GM19193 (cell line): ENCODE results near the gene NOVA2.

ENCODE experiments used
- POLR2A ChIP-seq: IDR thresholded peaks from 4 replicates; pipeline ENCODE4 v1.6.1; 2011; ENCODE audit not compliant: insufficient read depth, insufficient read length; ENCODE audit errors: extremely low read depth

NOVA2 gene

DNA sequence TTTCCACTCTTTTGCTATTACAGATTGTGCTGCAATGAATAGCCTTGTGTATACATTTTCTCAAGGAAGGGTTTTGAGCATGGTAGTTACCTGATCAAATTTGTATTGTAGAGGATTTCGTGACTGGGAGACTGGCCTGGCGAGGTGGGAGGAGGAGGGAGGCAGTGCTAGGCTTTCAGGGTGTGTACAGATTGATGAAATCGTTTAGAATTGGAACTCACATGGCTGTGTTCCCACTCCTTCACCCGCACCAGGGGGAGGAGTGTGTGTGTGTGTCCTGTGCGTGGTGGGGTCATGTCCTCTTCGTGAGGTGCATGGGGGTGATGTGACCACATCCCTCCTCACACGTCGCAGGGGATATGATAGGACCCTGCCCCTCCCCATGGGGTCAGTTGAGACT lies 40.9 kb upstream of the NOVA2 start:
- no peak for TF ChIP-seq POLR2A

DNA sequence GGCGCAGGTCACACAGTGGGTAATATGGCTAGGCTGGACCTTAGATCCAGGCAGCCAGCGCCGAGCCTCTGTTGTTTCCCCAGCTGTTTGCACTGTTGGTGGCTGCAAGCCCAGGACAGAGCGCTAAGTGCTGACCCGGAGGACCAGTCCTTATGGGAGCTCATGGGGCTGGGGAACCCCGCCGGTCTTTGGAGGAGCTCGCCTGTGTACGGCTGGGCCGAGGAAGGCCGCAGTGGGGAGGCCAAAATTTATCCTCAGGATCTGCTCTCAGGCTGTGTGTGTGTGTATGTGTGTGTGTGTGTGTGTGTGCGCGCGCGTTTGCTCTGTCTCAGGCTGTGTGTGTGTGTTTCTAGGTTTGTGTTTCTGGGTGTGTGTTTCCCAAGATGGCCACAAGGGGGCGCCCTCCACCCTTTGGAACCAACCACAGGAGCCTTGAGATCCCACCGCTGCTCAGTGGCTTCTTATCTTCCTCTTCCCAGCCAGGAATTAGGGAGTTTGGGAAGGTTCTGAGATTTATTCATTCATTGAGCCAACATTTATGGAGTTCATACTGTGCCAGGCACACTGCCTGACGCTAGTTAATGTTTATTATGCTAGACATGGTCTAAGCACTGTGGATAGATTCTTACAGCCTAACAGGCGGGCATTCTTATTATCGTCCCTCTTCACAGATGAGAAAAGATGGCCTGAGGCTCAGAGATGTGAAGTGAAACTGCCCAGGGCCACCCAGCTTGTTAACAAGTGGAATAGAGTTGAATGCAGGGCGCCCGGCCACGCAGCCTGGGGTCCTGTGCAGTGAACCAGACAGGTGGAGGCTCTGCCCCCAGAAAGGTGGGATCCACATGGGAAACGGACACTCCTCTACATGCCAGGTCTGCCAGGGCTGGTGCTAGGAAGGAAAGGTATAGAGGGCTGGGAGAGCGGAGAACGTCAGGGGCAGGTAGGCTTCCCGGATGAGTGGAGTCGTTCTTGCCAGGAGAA lies 36.2 kb upstream of the NOVA2 start:
- TF ChIP-seq POLR2A: no peak

GRCh38 chr19:46006411-46006810 lies 32.7 kb upstream of the NOVA2 start:
- TF ChIP-seq POLR2A: no peak

DNA sequence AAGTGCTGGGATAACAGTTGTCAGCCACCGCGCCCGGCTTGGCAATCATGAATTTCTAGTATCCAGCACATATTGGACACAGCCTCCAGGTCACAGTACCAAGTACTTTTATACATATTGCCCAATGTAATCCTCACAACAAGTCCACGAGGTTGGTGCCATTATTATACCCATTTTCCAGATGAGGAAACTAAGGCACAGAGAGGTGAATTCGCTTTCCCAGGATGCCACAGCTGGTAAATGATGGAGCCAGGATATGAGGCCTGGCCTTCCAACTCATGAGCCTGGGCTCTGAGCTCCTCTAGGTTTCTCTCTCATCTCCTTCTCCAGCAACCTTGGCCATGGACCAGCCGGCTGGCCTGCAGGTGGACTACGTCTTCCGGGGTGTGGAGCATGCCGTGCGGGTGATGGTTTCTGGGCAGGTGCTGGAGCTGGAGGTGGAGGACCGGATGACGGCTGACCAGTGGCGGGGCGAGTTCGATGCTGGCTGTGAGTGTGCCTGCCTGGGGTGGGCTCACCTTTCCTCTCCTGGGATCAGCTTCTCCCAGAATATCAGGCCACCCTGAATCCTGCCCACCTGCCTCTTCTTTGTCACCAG lies 29.1 kb upstream of the NOVA2 start:
- TF ChIP-seq POLR2A: no peak

- no peak for TF ChIP-seq POLR2A
Measured at GRCh38 chr19:46000491-46001246, 27.0 kb upstream of the NOVA2 start.

GRCh38 chr19:45999653-46000121 lies 26.0 kb upstream of the NOVA2 start:
- no peak for TF ChIP-seq POLR2A

DNA sequence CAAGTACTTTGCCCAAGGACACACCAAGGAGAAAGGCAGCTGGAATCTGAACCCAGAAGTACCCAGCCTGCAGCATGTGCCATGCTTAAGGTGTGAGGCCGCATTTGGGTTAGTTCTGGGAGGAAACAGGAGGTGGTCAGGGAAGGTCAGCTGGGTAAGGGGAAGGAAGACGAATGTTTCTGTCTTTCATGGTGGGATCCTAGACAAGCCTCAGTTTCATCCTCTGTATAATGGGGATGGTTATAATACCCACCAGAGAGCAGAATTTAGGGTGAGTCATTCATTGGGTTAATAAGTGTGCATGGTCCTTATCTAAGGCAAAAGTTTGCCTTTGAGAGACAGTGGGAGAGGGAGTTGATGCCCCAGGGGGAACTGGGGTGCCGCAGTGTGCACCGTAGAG lies 25.2 kb upstream of the NOVA2 start:
- TF ChIP-seq POLR2A: no peak

DNA sequence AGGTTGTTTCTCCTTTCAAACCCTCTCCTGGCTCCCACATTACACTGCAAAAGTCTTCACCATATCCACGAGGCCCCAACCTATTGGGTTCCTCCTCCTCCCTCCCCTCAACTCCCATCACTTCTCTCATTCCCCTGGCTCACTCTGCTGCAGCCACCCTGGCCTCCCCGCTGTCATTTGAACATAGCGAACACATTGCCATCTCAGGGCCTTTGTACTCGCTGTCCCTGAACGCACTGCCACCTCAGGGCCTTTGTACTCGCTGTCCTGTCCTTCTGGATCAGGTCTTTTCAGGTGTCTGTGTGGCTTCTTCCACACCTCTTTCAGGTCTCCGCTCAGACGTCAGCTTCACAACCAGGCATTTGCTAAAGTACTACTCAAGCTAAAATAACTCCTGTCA lies 23.3 kb upstream of the NOVA2 start:
- TF ChIP-seq POLR2A: no peak

DNA sequence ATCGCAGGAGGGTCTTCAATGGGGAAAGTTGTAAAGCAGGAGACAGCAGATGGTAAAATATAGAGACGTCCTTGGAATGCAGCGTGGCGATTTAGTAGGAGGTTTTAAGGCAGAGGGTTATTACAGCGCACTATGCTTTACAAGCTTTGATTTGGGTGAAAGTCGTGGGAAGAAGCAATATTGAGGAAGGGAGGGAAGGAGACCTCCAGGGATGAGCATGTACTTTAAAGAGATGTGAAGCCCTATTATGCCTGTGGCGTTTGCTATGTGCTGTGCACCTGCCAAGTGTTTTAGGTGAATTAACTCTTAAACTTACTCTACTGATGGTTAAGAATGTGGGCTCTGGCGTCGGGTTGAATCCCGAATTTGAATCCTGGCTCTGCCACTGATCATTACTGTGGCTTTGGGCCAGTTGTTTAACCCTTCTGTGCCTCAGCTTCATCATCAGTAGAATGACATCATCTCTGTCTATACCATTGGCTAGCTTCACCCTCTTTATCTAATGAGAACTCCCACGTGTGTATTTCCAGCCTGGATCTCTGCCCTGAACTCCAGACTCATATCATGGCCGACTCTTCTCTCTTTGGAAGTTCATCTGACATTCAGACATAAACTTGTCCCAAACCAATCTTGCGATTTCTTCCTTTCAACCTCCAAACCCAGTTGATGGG lies 22.2 kb upstream of the NOVA2 start:
- TF ChIP-seq POLR2A: no peak

GRCh38 chr19:45994998-45995714 lies 21.5 kb upstream of the NOVA2 start, which contains the start of gene CCDC61:
Gene CCDC61 (plus strand): TSS chr19:45995467. CDS start chr19:46003019, 7,552 bp downstream.
- peak; percentile 90 for TF ChIP-seq POLR2A

DNA sequence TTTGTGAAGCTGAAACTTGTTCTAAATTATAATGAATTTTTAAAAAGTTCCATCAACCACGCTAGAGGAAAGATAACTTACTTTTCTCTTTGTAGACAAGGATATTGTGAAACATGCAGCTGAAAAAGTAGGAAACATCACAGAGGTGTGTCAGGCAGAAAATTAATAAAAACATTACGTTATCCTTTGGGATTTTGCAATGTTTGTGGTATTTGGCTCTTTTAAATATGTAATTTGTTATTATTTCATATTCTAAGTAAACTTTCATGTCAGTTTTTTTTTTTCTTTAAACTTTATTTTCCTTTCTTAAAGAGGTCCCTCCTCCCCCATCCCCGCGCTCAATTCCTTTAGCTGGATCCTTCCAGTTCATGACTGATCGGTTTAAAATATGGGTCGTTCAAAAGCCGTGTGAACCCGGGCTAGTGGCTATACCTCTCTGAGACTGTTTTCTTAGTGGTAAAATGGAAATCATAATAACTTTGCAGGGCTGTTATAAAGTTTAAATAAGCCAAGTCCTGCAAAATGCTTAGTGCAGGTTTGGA lies 20.9 kb upstream of the NOVA2 start:
- no peak for TF ChIP-seq POLR2A

DNA sequence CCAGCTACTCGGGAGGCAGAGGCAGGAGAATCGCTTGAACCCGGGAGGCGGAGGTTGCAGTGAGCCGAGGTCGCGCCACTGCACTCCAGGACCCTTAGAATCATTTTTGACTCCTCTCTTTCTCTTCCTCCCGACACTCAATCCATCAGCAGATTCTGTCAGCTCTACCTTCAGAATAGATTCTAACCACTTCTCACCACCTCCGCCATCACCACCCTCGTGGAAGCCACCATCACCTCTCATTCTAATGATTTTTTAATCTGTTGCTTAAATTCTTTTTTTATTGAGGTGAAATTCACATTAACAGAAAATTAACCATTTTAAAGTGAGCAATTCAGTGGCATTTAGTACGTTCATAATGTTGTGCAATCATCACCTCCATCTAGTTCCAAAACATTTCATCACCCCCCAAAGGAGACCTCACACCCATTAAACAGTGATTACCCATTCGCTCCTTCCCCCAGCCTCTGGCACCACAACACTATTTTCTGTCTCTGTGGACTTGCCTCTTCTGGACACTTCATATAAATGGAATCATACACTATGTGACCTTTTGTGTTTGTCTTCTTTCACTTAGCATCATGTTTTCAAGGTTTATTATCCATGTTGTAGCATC lies 16.6 kb upstream of the NOVA2 start:
- no peak for TF ChIP-seq POLR2A

DNA sequence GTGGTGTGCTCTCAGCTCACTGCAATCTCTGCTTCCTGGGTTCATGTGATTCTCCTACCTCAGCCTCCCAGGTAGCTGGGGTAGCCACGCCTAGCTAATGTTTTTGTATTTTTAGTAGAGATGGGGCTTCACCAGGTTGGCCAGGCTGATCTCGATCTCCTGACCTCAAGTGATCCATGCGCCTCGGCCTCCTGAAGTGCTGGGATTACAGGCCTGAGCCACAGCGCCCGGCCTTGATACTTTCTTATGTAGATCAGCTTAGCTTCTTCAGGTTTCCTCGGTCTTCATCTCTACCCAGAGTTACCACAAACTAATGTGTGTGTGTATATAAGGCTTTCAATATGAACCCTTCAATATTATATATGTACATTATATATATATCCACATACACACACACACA lies 11.7 kb upstream of the NOVA2 start:
- no peak for TF ChIP-seq POLR2A
